Brain microvascular endothelial cell (primary cell): ENCODE data around the gene ITGB5.

Experiments
- DNase-seq: peaks from one replicate; pipeline ENCODE4 v3.0.0-alpha.2; 2020
- H3K27ac ChIP-seq: fragments of 250-450 bp; sonication (Bioruptor Pico); 2 replicates; pipeline ENCODE4 v1.5.1; 2020; ENCODE audit warnings: mild to moderate bottlenecking, moderate library complexity
- H3K27me3 ChIP-seq: fragments of 250-450 bp; sonication (Bioruptor Pico); replicated peaks from 2 replicates; pipeline ENCODE4 v1.5.1; 2020; ENCODE audit warnings: mild to moderate bottlenecking
- H3K36me3 ChIP-seq: fragments of 250-450 bp; sonication (Bioruptor Pico); replicated peaks from 2 replicates; pipeline ENCODE4 v1.5.1; 2020; ENCODE audit warnings: mild to moderate bottlenecking
- H3K4me3 ChIP-seq: 2 replicates; pipeline ENCODE4 v1.5.1; 2011; ENCODE audit warnings: low read depth, mild to moderate bottlenecking, control low read depth, low read length, moderate library complexity
- CTCF ChIP-seq: IDR thresholded peaks from 2 replicates; pipeline ENCODE4 v1.5.1; 2011; ENCODE audit warnings: low read depth, mild to moderate bottlenecking, moderate library complexity, low read length, control low read depth, inconsistent platforms; ENCODE audit errors: missing control alignments
- in situ Hi-C: cut with HindIII; loops from 2 replicates; pipeline ENCODE4 v1.10.0; 2017; ENCODE audit warnings: low sequenced_read_pairs, low pct_ligation_motif_present

The ITGB5 gene

DNA sequence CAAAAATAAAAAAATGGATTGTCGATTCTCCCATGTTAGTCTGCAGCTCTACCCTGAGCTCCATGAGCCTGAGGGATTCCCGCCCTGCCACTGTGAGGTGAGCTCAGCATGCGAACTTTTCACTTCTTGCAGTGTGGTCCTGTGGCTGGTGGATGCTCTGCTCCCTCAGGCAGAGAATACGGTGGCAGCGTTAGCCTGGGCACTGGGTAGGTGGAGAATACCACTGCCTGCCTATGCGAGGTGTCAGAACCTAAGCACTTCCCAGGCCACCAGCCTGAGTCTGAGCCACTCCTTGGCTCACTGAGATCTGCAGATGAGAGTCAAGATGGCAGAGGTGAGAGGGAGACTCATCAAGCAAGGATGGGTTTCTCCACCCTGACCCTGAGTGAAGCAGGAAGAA, 70.1 kb downstream of the ITGB5 start:
- TF ChIP-seq CTCF = no peak
- H3K27ac ChIP-seq = no peak overlapping the region
- in situ Hi-C loops = no loop called here
- no peak for DNase-seq
- H3K4me3 ChIP-seq = no peak overlapping the region
- peaks cover 46% of the 10 kb centered on the region for H3K36me3 ChIP-seq
- H3K27me3 ChIP-seq = no peaks in the 10 kb centered on the region

DNA sequence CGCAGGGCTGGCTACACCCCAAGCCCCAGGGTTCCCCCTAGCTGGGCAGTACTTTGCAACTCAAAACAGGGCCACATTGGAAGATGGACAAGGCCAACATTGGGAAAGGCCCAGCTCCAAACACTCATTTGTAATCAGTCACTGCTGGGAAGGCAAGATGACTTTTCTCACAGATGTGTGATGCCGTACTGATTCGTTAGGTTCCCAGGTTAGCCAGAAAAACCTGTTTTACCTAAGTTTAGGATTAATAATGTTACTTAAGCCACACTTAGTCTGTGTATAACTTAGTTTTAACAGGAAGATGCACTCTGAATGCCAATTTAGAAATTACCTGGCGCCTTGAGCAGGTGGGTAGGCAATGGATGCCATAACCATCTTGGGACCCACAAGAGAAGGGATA, 71.0 kb downstream of the ITGB5 start:
- Histone ChIP-seq H3K27ac (no peak overlapping the region), H3K36me3 (peaks cover 44% of the 10 kb centered on the region), H3K27me3 (no peaks in the 10 kb centered on the region), H3K4me3 (no peak overlapping the region)
- DNase-seq = no peak
- no peak for TF ChIP-seq CTCF
- in situ Hi-C loops = no loop called here

DNA sequence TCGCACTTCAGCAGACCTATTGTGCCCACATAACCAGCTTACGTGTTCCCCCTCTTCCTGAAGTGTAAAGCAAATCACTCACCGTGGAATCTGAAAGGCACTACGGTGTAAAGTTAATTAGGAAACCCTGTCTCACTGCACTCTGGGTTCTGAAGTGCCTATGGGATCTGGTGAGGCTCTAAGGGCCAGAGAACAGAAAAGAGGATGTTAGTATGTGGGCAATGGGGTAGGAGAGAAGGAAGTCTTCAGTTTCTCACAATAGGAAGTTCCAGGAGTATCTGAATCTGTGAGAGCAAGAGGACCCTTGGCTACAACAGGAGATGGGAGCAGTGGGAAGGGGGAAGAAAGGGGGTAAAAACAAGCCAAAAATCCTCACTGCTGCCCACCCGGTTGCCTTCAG, 71.4 kb downstream of the ITGB5 start:
- no peaks in the 10 kb centered on the region for H3K27me3 ChIP-seq
- no peak overlapping the region for H3K4me3 ChIP-seq
- H3K27ac ChIP-seq = no peak overlapping the region
- in situ Hi-C loops = no loop called here
- H3K36me3 ChIP-seq = peaks cover 39% of the 10 kb centered on the region
- no peak for DNase-seq
- TF ChIP-seq CTCF = no peak

GRCh38 chr3:124814620-124815421, 72.3 kb downstream of the ITGB5 start:
- TF ChIP-seq CTCF = no peak
- no peak overlapping the region for H3K4me3 ChIP-seq
- DNase-seq = no peak
- H3K27ac ChIP-seq = no peak overlapping the region
- in situ Hi-C loops = no loop called here
- H3K36me3 ChIP-seq = peaks cover 34% of the 10 kb centered on the region
- no peaks in the 10 kb centered on the region for H3K27me3 ChIP-seq

DNA sequence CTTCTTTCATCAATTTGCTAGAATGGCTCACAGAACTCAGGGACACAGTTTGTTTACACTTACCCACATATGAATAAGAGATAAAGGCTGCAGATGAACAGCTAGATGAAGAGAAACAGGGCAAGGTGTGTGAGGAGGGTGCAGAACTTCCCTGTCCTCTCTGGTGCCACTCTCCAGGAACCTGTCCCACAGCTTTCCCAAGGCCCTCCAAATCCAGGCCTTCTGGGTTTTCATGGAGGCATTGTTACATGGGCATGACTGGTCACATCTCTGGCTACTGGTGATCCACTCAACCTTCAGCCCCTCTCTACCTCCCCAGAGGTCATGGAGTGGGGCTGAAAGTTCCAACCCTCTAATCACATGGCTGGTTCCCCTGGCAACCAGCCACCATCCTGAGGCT, 73.6 kb downstream of the ITGB5 start:
- DNase-seq = no peak
- in situ Hi-C loops = no loop called here
- H3K27ac ChIP-seq = peak overlapping the region; percentile 91
- H3K36me3 ChIP-seq = peaks cover 34% of the 10 kb centered on the region
- TF ChIP-seq CTCF = no peak
- no peaks in the 10 kb centered on the region for H3K27me3 ChIP-seq
- no peak overlapping the region for H3K4me3 ChIP-seq
